Breast epithelium (tissue), 4 donors: ENCODE data around the gene HS6ST3. TPM values are rescaled to one million over a fixed set of nuclear protein-coding genes. Genes with fewer than 3 reads are reported as not detected.

Experiments used
- DNase-seq, 2 donors: peaks; one replicate each; pipeline ENCODE4 v3.0.0-alpha.2; 2019; ENCODE audit warnings: low spot score in 2 of 2
- H3K27ac ChIP-seq, 2 donors: fragments of 200-600 bp; sonication (generic) in 1 of 2; one replicate each; pipeline ENCODE4 v1.5.1; 2016 to 2019; ENCODE audit warnings: mild to moderate bottlenecking in 1 of 2
- H3K27me3 ChIP-seq, 2 donors: fragments of 200-600 bp; sonication (generic) in 1 of 2; one replicate each; pipeline versions ENCODE4 v1.5.1 to v1.6.0; 2017 to 2019; ENCODE audit warnings: control low read depth in 1 of 2, mild to moderate bottlenecking in 1 of 2
- H3K36me3 ChIP-seq: fragments of 200-600 bp; one replicate; pipeline ENCODE4 v1.5.1; 2019
- H3K4me1 ChIP-seq, 2 donors: fragments of 200-600 bp; sonication (generic); one replicate each; pipeline ENCODE4 v1.5.1; 2016 to 2019; ENCODE audit warnings: control low read depth in 1 of 2
- H3K4me3 ChIP-seq, 3 donors: fragments of 200-600 bp; sonication (generic); 1 replicate in 2 of 3; 2 replicates in 1 of 3; pipeline ENCODE4 v1.5.1; 2016 to 2019; ENCODE audit warnings: mild to moderate bottlenecking in 3 of 3, moderate library complexity in 2 of 3
- H3K9me3 ChIP-seq, 2 donors: fragments of 200-600 bp; sonication (generic) in 1 of 2; one replicate each; pipeline ENCODE4 v1.5.1; 2016 to 2019; ENCODE audit warnings: control low read depth in 1 of 2
- CTCF ChIP-seq, 3 donors: fragments of 450-650 bp; IDR thresholded peaks; one replicate each; pipeline ENCODE4 v1.5.1; 2016 to 2017; ENCODE audit warnings: antibody characterized with exemption in 3 of 3, mild to moderate bottlenecking in 3 of 3, moderate library complexity in 3 of 3
- POLR2A ChIP-seq: fragments of 450-650 bp; IDR thresholded peaks from one replicate; pipeline ENCODE4 v1.6.1; 2016; ENCODE audit warnings: antibody characterized with exemption, mild to moderate bottlenecking, moderate library complexity
- POLR2AphosphoS5 ChIP-seq, 3 donors: sonication (generic); formaldehyde crosslinking; IDR thresholded peaks; one replicate each; pipeline ENCODE4 v1.6.1; 2017; ENCODE audit warnings: antibody characterized with exemption in 3 of 3
- intact Hi-C: fragments of 100-400 bp; cut with DNase I; formaldehyde crosslinking; loops from one replicate; pipeline ENCODE4 v1.15.1; 2023; ENCODE audit warnings: low total_unique reads
- total RNA-seq, 3 donors: library from RNA; depleted of rRNA; stranded (reverse); fragments of >200 nt; gene quantifications; one replicate each; pipeline ENCODE4 v1.1.0, GENCODE V29; 2016

The HS6ST3 gene
- total RNA-seq, 3 donors from 2014 or later, result under 0.01 to 1.3 (median 0.59) TPM

- DNase-seq, result no peak
- no peak overlapping the region for H3K4me3 ChIP-seq
- intact Hi-C loops, result no loop called here
- no peak for TF ChIP-seq POLR2A
- no peaks in the 10 kb centered on the region for H3K27me3 ChIP-seq
- H3K4me1 ChIP-seq, result no peaks in the 10 kb centered on the region
- H3K9me3 ChIP-seq, result no peaks in the 10 kb centered on the region
- H3K27ac ChIP-seq, result no peak overlapping the region
- H3K36me3 ChIP-seq, result no peaks in the 10 kb centered on the region
Measured at GRCh38 chr13:96202315-96202714, 112.4 kb downstream of the HS6ST3 start.

- no peaks in the 10 kb centered on the region for H3K4me1 ChIP-seq
- H3K27me3 ChIP-seq, result no peaks in the 10 kb centered on the region
- H3K4me3 ChIP-seq, result no peak overlapping the region
- intact Hi-C loops, result no loop called here
- TF ChIP-seq POLR2AphosphoS5 (IDR thresholded peaks at IDR 0.05) (no peak), CTCF (IDR thresholded peaks at IDR 0.05) (no peak), POLR2A (no peak)
- H3K27ac ChIP-seq, result no peak overlapping the region
- no peaks in the 10 kb centered on the region for H3K36me3 ChIP-seq
- DNase-seq, result no peak
- no peaks in the 10 kb centered on the region for H3K9me3 ChIP-seq
Measured at GRCh38 chr13:96203471-96203870, 113.6 kb downstream of the HS6ST3 start.

- Histone ChIP-seq H3K4me3 (no peak overlapping the region), H3K36me3 (no peaks in the 10 kb centered on the region), H3K4me1 (no peaks in the 10 kb centered on the region), H3K27me3 (no peaks in the 10 kb centered on the region), H3K9me3 (no peaks in the 10 kb centered on the region), H3K27ac (no peak overlapping the region)
- intact Hi-C loops, result no loop called here
- no peak for TF ChIP-seq POLR2A
- no peak for TF ChIP-seq POLR2AphosphoS5 (IDR thresholded peaks at IDR 0.05)
- TF ChIP-seq CTCF (IDR thresholded peaks at IDR 0.05), result no peak
- DNase-seq, result no peak
Measured at GRCh38 chr13:96214824-96215445, 125.0 kb downstream of the HS6ST3 start.

GRCh38 chr13:96216543-96216942, 126.6 kb downstream of the HS6ST3 start:
- H3K9me3 ChIP-seq, result no peaks in the 10 kb centered on the region
- H3K36me3 ChIP-seq, result no peaks in the 10 kb centered on the region
- intact Hi-C loops, result no loop called here
- H3K27ac ChIP-seq, result no peak overlapping the region
- TF ChIP-seq POLR2A, result no peak
- TF ChIP-seq CTCF (IDR thresholded peaks at IDR 0.05), result no peak
- no peak for TF ChIP-seq POLR2AphosphoS5 (IDR thresholded peaks at IDR 0.05)
- no peaks in the 10 kb centered on the region for H3K4me1 ChIP-seq
- no peak overlapping the region for H3K4me3 ChIP-seq
- H3K27me3 ChIP-seq, result no peaks in the 10 kb centered on the region
- no peak for DNase-seq

- TF ChIP-seq POLR2AphosphoS5 (IDR thresholded peaks at IDR 0.05) (no peak), CTCF (IDR thresholded peaks at IDR 0.05) (no peak), POLR2A (no peak)
- DNase-seq, result no peak
- Histone ChIP-seq H3K4me1 (no peaks in the 10 kb centered on the region), H3K9me3 (no peaks in the 10 kb centered on the region), H3K4me3 (no peak overlapping the region), H3K27me3 (no peaks in the 10 kb centered on the region), H3K27ac (no peak overlapping the region), H3K36me3 (no peaks in the 10 kb centered on the region)
- intact Hi-C loops, result no loop called here
Measured at GRCh38 chr13:96218475-96218874, 128.6 kb downstream of the HS6ST3 start.

GRCh38 chr13:96221471-96221870, 131.6 kb downstream of the HS6ST3 start:
- no peak for TF ChIP-seq CTCF (IDR thresholded peaks at IDR 0.05)
- no peak for DNase-seq
- Histone ChIP-seq H3K4me3 (no peak overlapping the region), H3K36me3 (no peaks in the 10 kb centered on the region), H3K27ac (no peak overlapping the region), H3K9me3 (no peaks in the 10 kb centered on the region), H3K4me1 (no peaks in the 10 kb centered on the region), H3K27me3 (no peaks in the 10 kb centered on the region)
- intact Hi-C loops, result no loop called here
